Trophoblast cell (in vitro differentiated cells and primary cell): ENCODE data around the gene CDKL1.
"Not testable (repeated sequence)": the region's sequence is repeated elsewhere in the genome, so short reads cannot be mapped to it uniquely, and the experiment has no call there.

Experiments
- DNase-seq, 2 donors: peaks; one replicate each; pipeline ENCODE4 v3.0.0-alpha.2; 2016
- H2AFZ ChIP-seq: 2 replicates; pipeline ENCODE4 v1.6.1; 2013; ENCODE audit warnings: low read length, moderate library complexity, mild to moderate bottlenecking; ENCODE audit not compliant: insufficient read depth, poor library complexity
- H2AK5ac ChIP-seq: 2 replicates; pipeline ENCODE4 v1.6.1; 2013; ENCODE audit warnings: mild to moderate bottlenecking, low read length
- H2BK120ac ChIP-seq: 2 replicates; pipeline ENCODE4 v1.6.1; 2013; ENCODE audit warnings: low read length, mild to moderate bottlenecking, moderate library complexity; ENCODE audit not compliant: insufficient read depth, poor library complexity
- H2BK12ac ChIP-seq: 2 replicates; pipeline ENCODE4 v1.6.1; 2013; ENCODE audit warnings: mild to moderate bottlenecking, low read length, moderate library complexity
- H2BK5ac ChIP-seq: 2 replicates; pipeline ENCODE4 v1.6.1; 2013; ENCODE audit warnings: low read length, low read depth, moderate library complexity, mild to moderate bottlenecking; ENCODE audit not compliant: poor library complexity
- H3K14ac ChIP-seq: 2 replicates; pipeline ENCODE4 v1.6.1; 2013; ENCODE audit warnings: mild to moderate bottlenecking, low read length
- H3K18ac ChIP-seq: 2 replicates; pipeline ENCODE4 v1.6.1; 2013; ENCODE audit warnings: mild to moderate bottlenecking, low read length
- H3K23ac ChIP-seq: 2 replicates; pipeline ENCODE4 v1.6.1; 2013; ENCODE audit warnings: low read length
- H3K27ac ChIP-seq: 2 replicates; pipeline ENCODE4 v1.5.1; 2013; ENCODE audit warnings: low read depth, mild to moderate bottlenecking, inconsistent platforms, low read length, moderate library complexity
- H3K27me3 ChIP-seq: 2 replicates; pipeline ENCODE4 v1.6.1; 2013; ENCODE audit warnings: inconsistent platforms, mild to moderate bottlenecking, low read length, moderate library complexity; ENCODE audit not compliant: insufficient read depth
- H3K36me3 ChIP-seq, 2 experiments: 1 replicate in 1 of 2; 2 replicates in 1 of 2; pipeline ENCODE4 v1.6.1; 2013; ENCODE audit warnings: low read length in 2 of 2, mild to moderate bottlenecking in 2 of 2, moderate library complexity in 1 of 2; ENCODE audit not compliant: insufficient read depth in 2 of 2, control insufficient read depth in 1 of 2
- H3K4ac ChIP-seq: 2 replicates; pipeline ENCODE4 v1.6.1; 2013; ENCODE audit warnings: low read depth, mild to moderate bottlenecking, low read length, moderate library complexity
- H3K4me1 ChIP-seq, 2 experiments: 1 replicate in 1 of 2; 2 replicates in 1 of 2; pipeline ENCODE4 v1.6.1; 2013; ENCODE audit warnings: low read length in 2 of 2, mild to moderate bottlenecking in 2 of 2, moderate library complexity in 1 of 2; ENCODE audit not compliant: insufficient read depth in 2 of 2, control insufficient read depth in 1 of 2
- H3K4me2 ChIP-seq: 2 replicates; pipeline ENCODE4 v1.6.1; 2013; ENCODE audit warnings: inconsistent platforms, mild to moderate bottlenecking, low read length, moderate library complexity
- H3K4me3 ChIP-seq: 2 replicates; pipeline ENCODE4 v1.5.1; 2013; ENCODE audit warnings: mild to moderate bottlenecking, low read depth, low read length, inconsistent platforms
- H3K79me1 ChIP-seq: one replicate; pipeline ENCODE4 v1.6.1; 2013; ENCODE audit warnings: low read length
- H3K79me2 ChIP-seq: 2 replicates; pipeline ENCODE4 v1.6.1; 2013; ENCODE audit warnings: low read length, mild to moderate bottlenecking; ENCODE audit not compliant: control insufficient read depth, insufficient read depth, poor library complexity
- H3K9ac ChIP-seq: 2 replicates; pipeline ENCODE4 v1.6.1; 2013; ENCODE audit warnings: mild to moderate bottlenecking, low read length
- H3K9me3 ChIP-seq: 2 replicates; pipeline ENCODE4 v1.6.1; 2013; ENCODE audit warnings: low read depth, mild to moderate bottlenecking, control low read depth, inconsistent platforms, low read length; ENCODE audit not compliant: insufficient read depth
- H4K12ac ChIP-seq: 2 replicates; pipeline ENCODE4 v1.6.1; 2013; ENCODE audit warnings: low read depth, mild to moderate bottlenecking, low read length, moderate library complexity
- H4K8ac ChIP-seq: 2 replicates; pipeline ENCODE4 v1.6.1; 2013; ENCODE audit warnings: low read depth, mild to moderate bottlenecking, low read length, moderate library complexity
- H4K91ac ChIP-seq: one replicate; pipeline ENCODE4 v1.6.1; 2013; ENCODE audit warnings: low read depth, mild to moderate bottlenecking, low read length, moderate library complexity
- WGBS: extraction: QIAGEN DNeasy Blood & Tissue Kit; methylation state at CpG from one replicate; pipeline ENCODE4 v1.1.7; 2013; ENCODE audit warnings: missing lambda C conversion rate; ENCODE audit not compliant: insufficient read length, insufficient coverage; ENCODE audit errors: extremely low coverage; 5-methylcytosine and 5-hydroxymethylcytosine counted together

CDKL1 gene

GRCh38 chr14:50359631-50360030, 37.0 kb downstream of the CDKL1 start:
- no peak overlapping the region for H3K4me2 ChIP-seq
- no CpG with 5 or more reads among the region's 5 CpGs for WGBS
- no peaks in the 10 kb centered on the region for H3K36me3 ChIP-seq
- no peaks in the 10 kb centered on the region for H3K79me1 ChIP-seq
- no peak overlapping the region for H2AFZ ChIP-seq
- no peaks in the 10 kb centered on the region for H3K9me3 ChIP-seq
- no peaks in the 10 kb centered on the region for H3K4me1 ChIP-seq
- no peak overlapping the region for H4K91ac ChIP-seq
- H2AK5ac ChIP-seq: no peak overlapping the region
- H3K27ac ChIP-seq: no peak overlapping the region
- H3K4ac ChIP-seq: no peak overlapping the region
- no peak for DNase-seq
- H3K18ac ChIP-seq: no peak overlapping the region
- H3K27me3 ChIP-seq: no peaks in the 10 kb centered on the region
- H3K14ac ChIP-seq: no peak overlapping the region
- H3K79me2 ChIP-seq: peaks cover 2% of the 10 kb centered on the region
- no peak overlapping the region for H3K23ac ChIP-seq
- H4K12ac ChIP-seq: no peak overlapping the region
- H2BK5ac ChIP-seq: no peak overlapping the region
- no peak overlapping the region for H2BK12ac ChIP-seq
- no peak overlapping the region for H4K8ac ChIP-seq
- no peak overlapping the region for H3K9ac ChIP-seq
- no peak overlapping the region for H2BK120ac ChIP-seq
- H3K4me3 ChIP-seq: no peak overlapping the region

GRCh38 chr14:50357753-50358395, 38.8 kb downstream of the CDKL1 start:
- no peaks in the 10 kb centered on the region for H3K79me1 ChIP-seq
- no peak overlapping the region for H2BK120ac ChIP-seq
- H2AK5ac ChIP-seq: no peak overlapping the region
- WGBS: no CpG with 5 or more reads among the region's 4 CpGs
- no peaks in the 10 kb centered on the region for H3K36me3 ChIP-seq
- H3K9ac ChIP-seq: no peak overlapping the region
- H2BK12ac ChIP-seq: no peak overlapping the region
- no peak overlapping the region for H3K27ac ChIP-seq
- no peak overlapping the region for H3K4me3 ChIP-seq
- H2BK5ac ChIP-seq: no peak overlapping the region
- no peaks in the 10 kb centered on the region for H3K9me3 ChIP-seq
- H3K27me3 ChIP-seq: no peaks in the 10 kb centered on the region
- H4K91ac ChIP-seq: no peak overlapping the region
- H2AFZ ChIP-seq: no peak overlapping the region
- no peak overlapping the region for H3K4ac ChIP-seq
- H3K14ac ChIP-seq: no peak overlapping the region
- no peak overlapping the region for H3K23ac ChIP-seq
- H4K12ac ChIP-seq: no peak overlapping the region
- DNase-seq: no peak
- H3K79me2 ChIP-seq: no peaks in the 10 kb centered on the region
- no peaks in the 10 kb centered on the region for H3K4me1 ChIP-seq
- no peak overlapping the region for H3K4me2 ChIP-seq
- no peak overlapping the region for H3K18ac ChIP-seq
- H4K8ac ChIP-seq: no peak overlapping the region

DNA sequence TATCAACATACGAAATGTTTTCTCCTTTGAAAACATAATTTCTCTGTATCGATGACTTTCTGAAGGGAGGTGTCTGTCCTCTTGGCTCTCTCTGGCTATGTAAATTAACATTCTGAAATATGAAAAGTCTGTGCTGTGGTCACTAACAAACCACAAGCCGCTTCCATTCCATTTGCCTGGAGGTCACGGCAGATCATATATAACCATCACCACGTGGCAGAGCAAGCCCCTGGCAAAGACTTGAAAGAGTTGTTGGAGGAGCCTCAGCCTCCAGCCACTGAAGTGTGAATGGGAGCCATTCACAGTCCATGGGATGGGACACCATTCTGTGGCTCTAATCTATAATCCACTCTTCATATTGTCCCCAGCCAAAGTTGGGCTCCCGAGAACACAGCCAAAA, 39.6 kb downstream of the CDKL1 start:
- Histone ChIP-seq H4K12ac (no peak overlapping the region), H3K14ac (no peak overlapping the region), H2BK12ac (no peak overlapping the region), H2AK5ac (no peak overlapping the region), H3K9ac (no peak overlapping the region), H3K4me2 (no peak overlapping the region), H3K27ac (no peak overlapping the region), H3K79me2 (no peaks in the 10 kb centered on the region), H2BK5ac (no peak overlapping the region), H3K36me3 (no peaks in the 10 kb centered on the region), H3K27me3 (no peaks in the 10 kb centered on the region), H3K4ac (no peak overlapping the region), H4K91ac (no peak overlapping the region), H3K9me3 (no peaks in the 10 kb centered on the region), H2BK120ac (no peak overlapping the region), H2AFZ (no peak overlapping the region), H3K18ac (no peak overlapping the region), H3K79me1 (no peaks in the 10 kb centered on the region), H3K23ac (no peak overlapping the region), H3K4me1 (no peaks in the 10 kb centered on the region), H3K4me3 (no peak overlapping the region), H4K8ac (no peak overlapping the region)
- no CpG with 5 or more reads among the region's 6 CpGs for WGBS
- no peak for DNase-seq

DNA sequence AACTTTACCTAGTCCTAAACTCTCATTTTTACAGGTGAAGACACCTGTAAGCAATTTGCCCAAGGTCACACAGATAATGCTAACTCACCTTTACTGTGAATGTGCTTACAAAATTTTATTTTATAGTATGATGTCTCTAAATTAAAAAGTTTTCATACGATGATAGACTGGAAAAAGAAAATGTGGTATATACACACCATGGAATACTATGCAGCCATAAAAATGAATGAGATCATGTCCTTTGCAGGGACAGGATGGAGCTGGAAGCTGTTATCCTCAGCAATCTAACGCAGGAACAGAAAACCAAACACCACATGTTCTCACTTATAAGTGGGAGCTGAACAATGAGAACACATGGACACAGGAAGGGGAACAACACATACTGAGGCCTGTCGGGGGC, 40.4 kb downstream of the CDKL1 start:
- H2BK120ac ChIP-seq, H4K12ac ChIP-seq, H3K9ac ChIP-seq, H3K79me2 ChIP-seq, H3K18ac ChIP-seq, H3K9me3 ChIP-seq, H2BK5ac ChIP-seq, H3K14ac ChIP-seq, H2AK5ac ChIP-seq, H3K23ac ChIP-seq, H3K4me1 ChIP-seq, H4K91ac ChIP-seq, H3K79me1 ChIP-seq, H3K4me2 ChIP-seq, H2BK12ac ChIP-seq, H3K27ac ChIP-seq, DNase-seq, H3K4ac ChIP-seq, H4K8ac ChIP-seq, H3K4me3 ChIP-seq, H3K27me3 ChIP-seq, H2AFZ ChIP-seq, H3K36me3 ChIP-seq: not testable (repeated sequence)
- WGBS: no CpG with 5 or more reads among the region's 3 CpGs
